HG03558 (cell line): ENCODE measurements around the gene PCNX1.
"Not testable (repeated sequence)": the region's sequence is repeated elsewhere in the genome, so short reads cannot be mapped to it uniquely, and the experiment has no call there.

ENCODE experiments used
- ATAC-seq: cut with Tn5 transposase; IDR thresholded peaks from one replicate; pipeline ENCODE4 v1.9.1; 2021; ENCODE audit warnings: moderate number of reproducible peaks; ENCODE audit not compliant: unreplicated experiment; ENCODE audit errors: extremely low read depth

PCNX1 gene

GRCh38 chr14:70907176-70907995 lies at the start of gene PCNX1:
TSS of gene PCNX1 (plus strand) at chr14:70907459. CDS start at chr14:70907851, 392 bp downstream.
- peak; percentile 74 for ATAC-seq

GRCh38 chr14:70857496-70857890 lies 49.8 kb upstream of the PCNX1 start:
- ATAC-seq: no peak

GRCh38 chr14:70858641-70859040 lies 48.6 kb upstream of the PCNX1 start:
- ATAC-seq: no peak

- not testable (repeated sequence) for ATAC-seq
These were observed 40.3 kb upstream of the PCNX1 start for GRCh38 chr14:70866992-70867391.

GRCh38 chr14:70871001-70871400 lies 36.3 kb upstream of the PCNX1 start:
- ATAC-seq: no peak

- no peak for ATAC-seq
These were observed 35.2 kb upstream of the PCNX1 start for GRCh38 chr14:70871863-70872677.

GRCh38 chr14:70872678-70873020 lies 34.6 kb upstream of the PCNX1 start:
- ATAC-seq: no peak

- ATAC-seq: no peak
These were observed 33.6 kb upstream of the PCNX1 start for GRCh38 chr14:70873627-70874026.

GRCh38 chr14:70875811-70876460 lies 31.3 kb upstream of the PCNX1 start:
- ATAC-seq: not testable (repeated sequence)

GRCh38 chr14:70879448-70879847 lies 27.8 kb upstream of the PCNX1 start:
- no peak for ATAC-seq

GRCh38 chr14:70880888-70881287 lies 26.4 kb upstream of the PCNX1 start:
- ATAC-seq: not testable (repeated sequence)

GRCh38 chr14:70881549-70882177 lies 25.6 kb upstream of the PCNX1 start:
- no peak for ATAC-seq

GRCh38 chr14:70882776-70883492 lies 24.3 kb upstream of the PCNX1 start:
- ATAC-seq: no peak

- no peak for ATAC-seq
These were observed 22.5 kb upstream of the PCNX1 start for GRCh38 chr14:70884595-70885342.

- no peak for ATAC-seq
These were observed 21.8 kb upstream of the PCNX1 start for GRCh38 chr14:70885343-70886022.

GRCh38 chr14:70886421-70887206 lies 20.6 kb upstream of the PCNX1 start:
- no peak for ATAC-seq

- no peak for ATAC-seq
These were observed 20.0 kb upstream of the PCNX1 start for GRCh38 chr14:70887207-70887681.
